Neural cell (in vitro differentiated cells): ENCODE data around the gene PHIP.

Source experiments
- EP300 ChIP-seq: fragments of 450-650 bp; conservative IDR thresholded peaks from 2 replicates; pipeline ENCODE4 v1.6.1; 2014; ENCODE audit warnings: antibody characterized with exemption, mild to moderate bottlenecking, moderate library complexity; ENCODE audit not compliant: poor library complexity, severe bottlenecking
- EZH2 ChIP-seq: fragments of 200-600, 300-800 bp; shearing (Covaris generic), sonication (generic); IDR thresholded peaks from 2 replicates; pipeline ENCODE4 v1.6.1; 2014; ENCODE audit warnings: antibody characterized with exemption, low read length, borderline replicate concordance, mild to moderate bottlenecking; ENCODE audit not compliant: insufficient read depth, poor library complexity, severe bottlenecking
- POLR2AphosphoS5 ChIP-seq: IDR thresholded peaks from 2 replicates; pipeline ENCODE4 v1.6.1; 2012
- RAD21 ChIP-seq: fragments of 450-650 bp; conservative IDR thresholded peaks from 2 replicates; pipeline ENCODE4 v1.6.1; 2014; ENCODE audit warnings: antibody characterized with exemption, mild to moderate bottlenecking, moderate library complexity
- TF ChIP-seq, protein P1 (sequence below): fragments of 450-650 bp; IDR thresholded peaks from 2 replicates; pipeline ENCODE4 v1.5.1; 2014; ENCODE audit warnings: antibody characterized with exemption, mild to moderate bottlenecking, moderate library complexity; ENCODE audit not compliant: poor library complexity, severe bottlenecking
- TF ChIP-seq, protein P2 (sequence below): IDR thresholded peaks from 2 replicates; pipeline ENCODE4 v1.6.1; 2012; ENCODE audit warnings: borderline replicate concordance

DNA sequence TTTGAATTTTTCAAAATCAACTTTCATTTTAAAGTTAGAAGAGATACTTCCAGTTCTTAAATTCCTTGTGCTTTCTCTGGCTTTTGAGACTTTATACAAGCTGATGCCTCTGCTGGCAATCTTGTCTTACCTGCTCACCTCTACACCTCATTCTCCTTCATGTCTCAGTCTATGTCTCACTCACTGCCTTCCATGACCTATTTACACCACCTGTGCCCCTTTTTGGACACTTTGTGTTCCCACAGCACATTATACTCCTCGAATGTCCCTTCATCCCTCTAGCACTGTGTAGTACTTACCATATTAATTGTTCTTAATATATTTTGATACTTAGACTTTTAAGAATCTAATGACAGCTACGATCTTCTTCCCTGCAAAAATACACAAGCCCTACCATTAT lies 15.3 kb downstream of the PHIP start:
- TF ChIP-seq POLR2AphosphoS5 (no peak), EP300 (no peak), EZH2 (no peak), RAD21 (no peak)
- TF ChIP-seq, protein P1, sequence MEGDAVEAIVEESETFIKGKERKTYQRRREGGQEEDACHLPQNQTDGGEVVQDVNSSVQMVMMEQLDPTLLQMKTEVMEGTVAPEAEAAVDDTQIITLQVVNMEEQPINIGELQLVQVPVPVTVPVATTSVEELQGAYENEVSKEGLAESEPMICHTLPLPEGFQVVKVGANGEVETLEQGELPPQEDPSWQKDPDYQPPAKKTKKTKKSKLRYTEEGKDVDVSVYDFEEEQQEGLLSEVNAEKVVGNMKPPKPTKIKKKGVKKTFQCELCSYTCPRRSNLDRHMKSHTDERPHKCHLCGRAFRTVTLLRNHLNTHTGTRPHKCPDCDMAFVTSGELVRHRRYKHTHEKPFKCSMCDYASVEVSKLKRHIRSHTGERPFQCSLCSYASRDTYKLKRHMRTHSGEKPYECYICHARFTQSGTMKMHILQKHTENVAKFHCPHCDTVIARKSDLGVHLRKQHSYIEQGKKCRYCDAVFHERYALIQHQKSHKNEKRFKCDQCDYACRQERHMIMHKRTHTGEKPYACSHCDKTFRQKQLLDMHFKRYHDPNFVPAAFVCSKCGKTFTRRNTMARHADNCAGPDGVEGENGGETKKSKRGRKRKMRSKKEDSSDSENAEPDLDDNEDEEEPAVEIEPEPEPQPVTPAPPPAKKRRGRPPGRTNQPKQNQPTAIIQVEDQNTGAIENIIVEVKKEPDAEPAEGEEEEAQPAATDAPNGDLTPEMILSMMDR: no peak
- TF ChIP-seq, protein P2, sequence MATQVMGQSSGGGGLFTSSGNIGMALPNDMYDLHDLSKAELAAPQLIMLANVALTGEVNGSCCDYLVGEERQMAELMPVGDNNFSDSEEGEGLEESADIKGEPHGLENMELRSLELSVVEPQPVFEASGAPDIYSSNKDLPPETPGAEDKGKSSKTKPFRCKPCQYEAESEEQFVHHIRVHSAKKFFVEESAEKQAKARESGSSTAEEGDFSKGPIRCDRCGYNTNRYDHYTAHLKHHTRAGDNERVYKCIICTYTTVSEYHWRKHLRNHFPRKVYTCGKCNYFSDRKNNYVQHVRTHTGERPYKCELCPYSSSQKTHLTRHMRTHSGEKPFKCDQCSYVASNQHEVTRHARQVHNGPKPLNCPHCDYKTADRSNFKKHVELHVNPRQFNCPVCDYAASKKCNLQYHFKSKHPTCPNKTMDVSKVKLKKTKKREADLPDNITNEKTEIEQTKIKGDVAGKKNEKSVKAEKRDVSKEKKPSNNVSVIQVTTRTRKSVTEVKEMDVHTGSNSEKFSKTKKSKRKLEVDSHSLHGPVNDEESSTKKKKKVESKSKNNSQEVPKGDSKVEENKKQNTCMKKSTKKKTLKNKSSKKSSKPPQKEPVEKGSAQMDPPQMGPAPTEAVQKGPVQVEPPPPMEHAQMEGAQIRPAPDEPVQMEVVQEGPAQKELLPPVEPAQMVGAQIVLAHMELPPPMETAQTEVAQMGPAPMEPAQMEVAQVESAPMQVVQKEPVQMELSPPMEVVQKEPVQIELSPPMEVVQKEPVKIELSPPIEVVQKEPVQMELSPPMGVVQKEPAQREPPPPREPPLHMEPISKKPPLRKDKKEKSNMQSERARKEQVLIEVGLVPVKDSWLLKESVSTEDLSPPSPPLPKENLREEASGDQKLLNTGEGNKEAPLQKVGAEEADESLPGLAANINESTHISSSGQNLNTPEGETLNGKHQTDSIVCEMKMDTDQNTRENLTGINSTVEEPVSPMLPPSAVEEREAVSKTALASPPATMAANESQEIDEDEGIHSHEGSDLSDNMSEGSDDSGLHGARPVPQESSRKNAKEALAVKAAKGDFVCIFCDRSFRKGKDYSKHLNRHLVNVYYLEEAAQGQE: no peak
